HCT116 (cell line): Measurements from ENCODE around the gene NR6A1. TPM values are rescaled to one million over a fixed set of nuclear protein-coding genes. Genes with fewer than 3 reads are reported as not detected.

Experiments
- ATAC-seq: fragments of 200-7000 bp; cut with Tn5 transposase; 2 replicates; pipeline ENCODE4 v1.9.1; 2020; ENCODE audit warnings: mild to moderate bottlenecking, moderate library complexity
- BruUV-seq: library from RNA; stranded (reverse); fragments of 400-500 nt; replicated peaks from 2 replicates; lab custom pipeline; 2021; lab: Mats Ljungman, UMichigan
- CTCF ChIA-PET: fragments of 300-600 bp; sonication (Branson Sonifier 250); formaldehyde crosslinking; loops from one replicate; lab custom pipeline; 2021; ENCODE audit warnings: antibody characterized with exemption; lab: Charles Lee
- POLR2A ChIA-PET: fragments of 300-600, 350-600 bp; sonication (Branson Sonifier 250); formaldehyde crosslinking; loops from one replicate; lab custom pipeline; 2021; ENCODE audit warnings: antibody characterized with exemption; lab: Charles Lee
- RAD21 ChIA-PET, 2 experiments: fragments of 300-600 bp; sonication (Branson Sonifier 250); formaldehyde crosslinking; loops; one replicate each; lab custom pipeline; 2023; ENCODE audit warnings: low total read pairs in 2 of 2; ENCODE audit not compliant: uncharacterized antibody in 2 of 2, unreplicated experiment in 2 of 2, low non-redundant PET in 1 of 2; lab: Charles Lee
- DNase-seq: peaks from one replicate; pipeline ENCODE4 v3.0.0-alpha.2; 2010; ENCODE audit warnings: low read depth, low spot score
- H2AFZ ChIP-seq: fragments of 200-600 bp; shearing (Covaris generic), sonication (generic); 2 replicates; pipeline ENCODE4 v1.6.1; 2017; ENCODE audit warnings: low read depth, mixed run types, mixed read lengths, antibody characterized with exemption, low read length; ENCODE audit not compliant: poor library complexity, severe bottlenecking
- H3K27ac ChIP-seq: 2 replicates; pipeline ENCODE4 v1.5.1; 2012; ENCODE audit warnings: low read depth, low read length
- H3K27me3 ChIP-seq: fragments of 200-600 bp; sonication (generic); 2 replicates; pipeline ENCODE4 v1.6.1; 2016; ENCODE audit warnings: mixed run types, low read length, mixed read lengths; ENCODE audit not compliant: insufficient read depth
- H3K36me3 ChIP-seq, 2 experiments: fragments of 200-500 bp in 1 of 2; fragments of 200-600 bp in 1 of 2; sonication (Bioruptor generic) in 1 of 2; sonication (generic) in 1 of 2; 2 replicates each; pipeline versions ENCODE4 v1.5.1 to v1.6.1; 2014 to 2016; ENCODE audit warnings: low read length in 2 of 2, inconsistent platforms in 1 of 2, mixed read lengths in 1 of 2, mixed run types in 1 of 2; ENCODE audit not compliant: insufficient read depth in 2 of 2, control insufficient read depth in 1 of 2
- H3K4me1 ChIP-seq, 2 experiments: fragments of 200-600 bp in 1 of 2; sonication (generic) in 1 of 2; 2 replicates each; pipeline versions ENCODE4 v1.5.1 to v1.6.1; 2012 to 2017; ENCODE audit warnings: low read length in 2 of 2, inconsistent platforms in 1 of 2, mild to moderate bottlenecking in 1 of 2, mixed read lengths in 1 of 2, mixed run types in 1 of 2, moderate library complexity in 1 of 2; ENCODE audit not compliant: insufficient read depth in 2 of 2, control insufficient read depth in 1 of 2
- H3K4me2 ChIP-seq: fragments of 200-600 bp; sonication (generic); 2 replicates; pipeline ENCODE4 v1.6.1; 2017; ENCODE audit warnings: mixed run types, low read length, mixed read lengths
- H3K4me3 ChIP-seq, 2 experiments: fragments of 200-600 bp in 1 of 2; sonication (generic) in 1 of 2; replicated peaks in 1 of 2; 2 replicates each; pipeline ENCODE4 v1.5.1; 2011 to 2016; ENCODE audit warnings: low read length in 2 of 2, control low read depth in 1 of 2, low read depth in 1 of 2, mild to moderate bottlenecking in 1 of 2, mixed read lengths in 1 of 2, mixed run types in 1 of 2
- H3K79me2 ChIP-seq: fragments of 200-600 bp; sonication (generic); 2 replicates; pipeline ENCODE4 v1.6.1; 2017; ENCODE audit warnings: mild to moderate bottlenecking, mixed run types, low read length, moderate library complexity, mixed read lengths; ENCODE audit not compliant: insufficient read depth
- H3K9ac ChIP-seq: fragments of 200-600 bp; sonication (generic); 2 replicates; pipeline ENCODE4 v1.6.1; 2016; ENCODE audit warnings: low read length, mixed read lengths
- H3K9me2 ChIP-seq: fragments of 200-600 bp; sonication (generic), shearing (Covaris generic); 2 replicates; pipeline ENCODE4 v1.6.1; 2017; ENCODE audit warnings: mixed run types, mild to moderate bottlenecking, moderate library complexity; ENCODE audit not compliant: insufficient read depth
- H3K9me3 ChIP-seq, 2 experiments: fragments of 200-500 bp in 1 of 2; fragments of 200-600 bp in 1 of 2; sonication (Bioruptor generic) in 1 of 2; sonication (generic) in 1 of 2; 2 replicates each; pipeline ENCODE4 v1.6.1; 2014 to 2017; ENCODE audit warnings: low read length in 2 of 2, mixed read lengths in 2 of 2, inconsistent platforms in 1 of 2, low read depth in 1 of 2, mild to moderate bottlenecking in 1 of 2, mixed run types in 1 of 2, moderate library complexity in 1 of 2; ENCODE audit not compliant: control insufficient read depth in 1 of 2, insufficient read depth in 1 of 2
- H4K20me1 ChIP-seq: fragments of 200-600 bp; sonication (generic), shearing (Covaris generic); 2 replicates; pipeline ENCODE4 v1.6.1; 2017; ENCODE audit warnings: mixed run types, mild to moderate bottlenecking, moderate library complexity; ENCODE audit not compliant: insufficient read depth
- CBX3 ChIP-seq: IDR thresholded peaks from 2 replicates; pipeline ENCODE4 v1.6.1; 2012; ENCODE audit warnings: low read depth
- CTCF ChIP-seq, 3 experiments: fragments of 200-600 bp in 1 of 3; sonication (generic) in 1 of 3; IDR thresholded peaks in 2 of 3; conservative IDR thresholded peaks in 1 of 3; 2 replicates each; pipeline ENCODE4 v1.5.1; 2012 to 2017; ENCODE audit warnings: low read depth in 2 of 3, low read length in 2 of 3, antibody characterized with exemption in 1 of 3, borderline replicate concordance in 1 of 3, control low read depth in 1 of 3, mild to moderate bottlenecking in 1 of 3, mixed read lengths in 1 of 3, mixed run types in 1 of 3, moderate library complexity in 1 of 3; ENCODE audit not compliant: insufficient read depth in 1 of 3
- ELF1 ChIP-seq: IDR thresholded peaks from 2 replicates; pipeline ENCODE4 v1.6.1; 2012; ENCODE audit warnings: low read depth, borderline replicate concordance
- EZH2 ChIP-seq: fragments of 200-600 bp; sonication (generic); IDR thresholded peaks from 2 replicates; pipeline ENCODE4 v1.6.1; 2017; ENCODE audit warnings: antibody characterized with exemption, mixed run types
- FOSL1 ChIP-seq: IDR thresholded peaks from 2 replicates; pipeline ENCODE4 v1.6.1; 2012; ENCODE audit warnings: low read depth
- JUND ChIP-seq: IDR thresholded peaks from 2 replicates; pipeline ENCODE4 v1.6.1; 2012
- POLR2A ChIP-seq: IDR thresholded peaks from 2 replicates; pipeline ENCODE4 v1.7.0; 2011; ENCODE audit warnings: borderline replicate concordance; ENCODE audit not compliant: insufficient read depth, insufficient read length; ENCODE audit errors: extremely low read depth
- POLR2AphosphoS5 ChIP-seq: IDR thresholded peaks from 2 replicates; pipeline ENCODE4 v1.6.1; 2011; ENCODE audit warnings: mild to moderate bottlenecking, low read depth, low read length, moderate library complexity
- SIN3A ChIP-seq: IDR thresholded peaks from 2 replicates; pipeline ENCODE4 v1.6.1; 2012; ENCODE audit warnings: low read depth
- SP1 ChIP-seq: IDR thresholded peaks from 2 replicates; pipeline ENCODE4 v1.6.1; 2012; ENCODE audit warnings: low read depth
- YY1 ChIP-seq: IDR thresholded peaks from 2 replicates; pipeline ENCODE4 v1.6.1; 2011; ENCODE audit warnings: low read length, low read depth, moderate library complexity, mild to moderate bottlenecking; ENCODE audit not compliant: insufficient replicate concordance; ENCODE audit errors: extremely low read depth
- ZFX ChIP-seq: fragments of 450-650 bp; IDR thresholded peaks from 2 replicates; pipeline ENCODE4 v1.6.1; 2017
- ZNF274 ChIP-seq: fragments of 200-500 bp; sonication (Bioruptor generic); IDR thresholded peaks from 2 replicates; pipeline ENCODE4 v1.6.1; 2014; ENCODE audit warnings: mild to moderate bottlenecking, low read depth, low read length, inconsistent platforms
- intact Hi-C: fragments of 100-400 bp; cut with micrococcal nuclease; formaldehyde crosslinking; loops from 2 replicates; pipeline ENCODE4 v1.10.0; 2022
- total RNA-seq: library from RNA; stranded (reverse); gene quantifications from one replicate; pipeline ENCODE4 v1.2.1, GENCODE V29; 2021; ENCODE audit not compliant: unreplicated experiment
- TF ChIP-seq, protein P1 (sequence below): IDR thresholded peaks from 2 replicates; pipeline ENCODE4 v1.6.1; 2011; ENCODE audit warnings: mild to moderate bottlenecking, low read length, moderate library complexity; ENCODE audit not compliant: insufficient replicate concordance; ENCODE audit errors: extremely low read depth
- TF ChIP-seq, protein P2 (sequence below): IDR thresholded peaks from 2 replicates; pipeline ENCODE4 v1.6.1; 2012
- TF ChIP-seq, protein P3 (sequence below): IDR thresholded peaks from 2 replicates; pipeline ENCODE4 v1.6.1; 2012
- TF ChIP-seq, protein P4 (sequence below): IDR thresholded peaks from 2 replicates; pipeline ENCODE4 v1.6.1; 2012; ENCODE audit warnings: low read depth

The NR6A1 gene
- total RNA-seq, 1 experiment from 2014 or later: 9.9 TPM

- H3K4me1 ChIP-seq: peaks cover 0 to 13% of the 10 kb centered on the region in 2 experiments; a peak in 2 of 4 replicates
- ChIA-PET POLR2A (no interaction called here), RAD21 (no interaction called here), CTCF (no interaction called here)
- no peak overlapping the region for H3K4me2 ChIP-seq
- DNase-seq (no peak), ATAC-seq (no peak)
- H4K20me1 ChIP-seq: no peaks in the 10 kb centered on the region
- no peaks in the 10 kb centered on the region for H3K36me3 ChIP-seq
- H3K27ac ChIP-seq: no peak overlapping the region
- no peak for TF ChIP-seq SIN3A
- no peak for TF ChIP-seq POLR2A
- TF ChIP-seq, protein P1, sequence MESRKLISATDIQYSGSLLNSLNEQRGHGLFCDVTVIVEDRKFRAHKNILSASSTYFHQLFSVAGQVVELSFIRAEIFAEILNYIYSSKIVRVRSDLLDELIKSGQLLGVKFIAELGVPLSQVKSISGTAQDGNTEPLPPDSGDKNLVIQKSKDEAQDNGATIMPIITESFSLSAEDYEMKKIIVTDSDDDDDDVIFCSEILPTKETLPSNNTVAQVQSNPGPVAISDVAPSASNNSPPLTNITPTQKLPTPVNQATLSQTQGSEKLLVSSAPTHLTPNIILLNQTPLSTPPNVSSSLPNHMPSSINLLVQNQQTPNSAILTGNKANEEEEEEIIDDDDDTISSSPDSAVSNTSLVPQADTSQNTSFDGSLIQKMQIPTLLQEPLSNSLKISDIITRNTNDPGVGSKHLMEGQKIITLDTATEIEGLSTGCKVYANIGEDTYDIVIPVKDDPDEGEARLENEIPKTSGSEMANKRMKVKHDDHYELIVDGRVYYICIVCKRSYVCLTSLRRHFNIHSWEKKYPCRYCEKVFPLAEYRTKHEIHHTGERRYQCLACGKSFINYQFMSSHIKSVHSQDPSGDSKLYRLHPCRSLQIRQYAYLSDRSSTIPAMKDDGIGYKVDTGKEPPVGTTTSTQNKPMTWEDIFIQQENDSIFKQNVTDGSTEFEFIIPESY: no peak
- no peak for TF ChIP-seq CBX3
- TF ChIP-seq, protein P2, sequence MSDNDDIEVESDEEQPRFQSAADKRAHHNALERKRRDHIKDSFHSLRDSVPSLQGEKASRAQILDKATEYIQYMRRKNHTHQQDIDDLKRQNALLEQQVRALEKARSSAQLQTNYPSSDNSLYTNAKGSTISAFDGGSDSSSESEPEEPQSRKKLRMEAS: no peak
- no peak for TF ChIP-seq JUND
- TF ChIP-seq, protein P3, sequence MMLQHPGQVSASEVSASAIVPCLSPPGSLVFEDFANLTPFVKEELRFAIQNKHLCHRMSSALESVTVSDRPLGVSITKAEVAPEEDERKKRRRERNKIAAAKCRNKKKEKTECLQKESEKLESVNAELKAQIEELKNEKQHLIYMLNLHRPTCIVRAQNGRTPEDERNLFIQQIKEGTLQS: no peak
- no peak for TF ChIP-seq YY1
- no peak for TF ChIP-seq SP1
- TF ChIP-seq ELF1: no peak
- TF ChIP-seq CTCF (IDR thresholded peaks at IDR 0.05 in 2 of 3, conservative IDR thresholded peaks at IDR 0.05 in 1 of 3; ENCODE audit: borderline replicate concordance in 1 of 3, insufficient read depth in 1 of 3, low read depth in 2 of 3, low read length in 2 of 3): no peak
- TF ChIP-seq ZFX: no peak
- TF ChIP-seq FOSL1: no peak
- no peak for TF ChIP-seq POLR2AphosphoS5
- no peak for TF ChIP-seq ZNF274
- no peak for TF ChIP-seq EZH2
- TF ChIP-seq, protein P4, sequence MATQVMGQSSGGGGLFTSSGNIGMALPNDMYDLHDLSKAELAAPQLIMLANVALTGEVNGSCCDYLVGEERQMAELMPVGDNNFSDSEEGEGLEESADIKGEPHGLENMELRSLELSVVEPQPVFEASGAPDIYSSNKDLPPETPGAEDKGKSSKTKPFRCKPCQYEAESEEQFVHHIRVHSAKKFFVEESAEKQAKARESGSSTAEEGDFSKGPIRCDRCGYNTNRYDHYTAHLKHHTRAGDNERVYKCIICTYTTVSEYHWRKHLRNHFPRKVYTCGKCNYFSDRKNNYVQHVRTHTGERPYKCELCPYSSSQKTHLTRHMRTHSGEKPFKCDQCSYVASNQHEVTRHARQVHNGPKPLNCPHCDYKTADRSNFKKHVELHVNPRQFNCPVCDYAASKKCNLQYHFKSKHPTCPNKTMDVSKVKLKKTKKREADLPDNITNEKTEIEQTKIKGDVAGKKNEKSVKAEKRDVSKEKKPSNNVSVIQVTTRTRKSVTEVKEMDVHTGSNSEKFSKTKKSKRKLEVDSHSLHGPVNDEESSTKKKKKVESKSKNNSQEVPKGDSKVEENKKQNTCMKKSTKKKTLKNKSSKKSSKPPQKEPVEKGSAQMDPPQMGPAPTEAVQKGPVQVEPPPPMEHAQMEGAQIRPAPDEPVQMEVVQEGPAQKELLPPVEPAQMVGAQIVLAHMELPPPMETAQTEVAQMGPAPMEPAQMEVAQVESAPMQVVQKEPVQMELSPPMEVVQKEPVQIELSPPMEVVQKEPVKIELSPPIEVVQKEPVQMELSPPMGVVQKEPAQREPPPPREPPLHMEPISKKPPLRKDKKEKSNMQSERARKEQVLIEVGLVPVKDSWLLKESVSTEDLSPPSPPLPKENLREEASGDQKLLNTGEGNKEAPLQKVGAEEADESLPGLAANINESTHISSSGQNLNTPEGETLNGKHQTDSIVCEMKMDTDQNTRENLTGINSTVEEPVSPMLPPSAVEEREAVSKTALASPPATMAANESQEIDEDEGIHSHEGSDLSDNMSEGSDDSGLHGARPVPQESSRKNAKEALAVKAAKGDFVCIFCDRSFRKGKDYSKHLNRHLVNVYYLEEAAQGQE: no peak
- no peaks in the 10 kb centered on the region for H3K79me2 ChIP-seq
- no peak overlapping the region for H3K9ac ChIP-seq
- H3K9me3 ChIP-seq: no peaks in the 10 kb centered on the region
- BruUV-seq: no TSS peak
- intact Hi-C loops: no loop called here
- no peaks in the 10 kb centered on the region for H3K9me2 ChIP-seq
- H3K27me3 ChIP-seq: no peaks in the 10 kb centered on the region
- no peak overlapping the region for H2AFZ ChIP-seq
- no peak overlapping the region for H3K4me3 ChIP-seq
These were observed 170.7 kb downstream of the NR6A1 start for GRCh38 chr9:124600407-124600806.
